Parathyroid adenoma (tissue), 2 donors: ENCODE results near the gene RASL12.

Experiments used
- H2AFZ ChIP-seq: fragments of 300-600 bp; sonication (generic); one replicate; pipeline ENCODE4 v1.7.0; 2017; ENCODE audit warnings: antibody characterized with exemption, mild to moderate bottlenecking
- H3K27ac ChIP-seq: fragments of 300-600 bp; sonication (generic); one replicate; pipeline ENCODE4 v1.7.0; 2017
- H3K27me3 ChIP-seq: fragments of 300-600 bp; sonication (generic); one replicate; pipeline ENCODE4 v1.7.0; 2017; ENCODE audit warnings: low read length; ENCODE audit not compliant: control insufficient read depth, insufficient read depth
- H3K36me3 ChIP-seq: fragments of 300-600 bp; sonication (generic); one replicate; pipeline ENCODE4 v1.7.0; 2017; ENCODE audit warnings: low read length; ENCODE audit not compliant: control insufficient read depth, insufficient read depth
- H3K4me1 ChIP-seq: fragments of 300-600 bp; sonication (generic); one replicate; pipeline ENCODE4 v1.7.0; 2017; ENCODE audit warnings: control low read depth
- H3K4me2 ChIP-seq: fragments of 300-600 bp; sonication (generic); one replicate; pipeline ENCODE4 v1.7.0; 2017; ENCODE audit warnings: low read length
- H3K4me3 ChIP-seq: fragments of 300-600 bp; sonication (generic); one replicate; pipeline ENCODE4 v1.7.0; 2017; ENCODE audit warnings: low read depth, low read length
- H3K79me2 ChIP-seq: fragments of 300-600 bp; sonication (generic); one replicate; pipeline ENCODE4 v1.7.0; 2017; ENCODE audit warnings: control low read depth
- H3K9ac ChIP-seq: fragments of 300-600 bp; sonication (generic); one replicate; pipeline ENCODE4 v1.7.0; 2017; ENCODE audit warnings: mild to moderate bottlenecking
- H3K9me3 ChIP-seq: fragments of 300-600 bp; sonication (generic); one replicate; pipeline ENCODE4 v1.7.0; 2017; ENCODE audit warnings: low read length; ENCODE audit not compliant: control insufficient read depth
- CTCF ChIP-seq: fragments of 300-600 bp; sonication (generic); IDR thresholded peaks from one replicate; pipeline ENCODE4 v1.7.0; 2017; ENCODE audit warnings: antibody characterized with exemption, mild to moderate bottlenecking
- donor health status: primary hyperparathyroidism.

The RASL12 gene

GRCh38 chr15:65008983-65009382 lies 58.8 kb downstream of the RASL12 start:
- Histone ChIP-seq H3K9me3 (no peaks in the 10 kb centered on the region), H3K9ac (no peak overlapping the region), H3K4me1 (no peaks in the 10 kb centered on the region), H3K4me3 (no peak overlapping the region), H2AFZ (no peak overlapping the region), H3K27me3 (no peaks in the 10 kb centered on the region), H3K36me3 (no peaks in the 10 kb centered on the region), H3K4me2 (no peak overlapping the region), H3K27ac (no peak overlapping the region), H3K79me2 (no peaks in the 10 kb centered on the region)
- no peak for TF ChIP-seq CTCF

GRCh38 chr15:65006876-65007275 lies 60.9 kb downstream of the RASL12 start:
- Histone ChIP-seq H3K36me3 (no peaks in the 10 kb centered on the region), H2AFZ (no peak overlapping the region), H3K27me3 (no peaks in the 10 kb centered on the region), H3K27ac (no peak overlapping the region), H3K9ac (no peak overlapping the region), H3K4me3 (no peak overlapping the region), H3K79me2 (no peaks in the 10 kb centered on the region), H3K4me1 (no peaks in the 10 kb centered on the region), H3K4me2 (no peak overlapping the region), H3K9me3 (no peaks in the 10 kb centered on the region)
- TF ChIP-seq CTCF = no peak

- Histone ChIP-seq H3K4me1 (no peaks in the 10 kb centered on the region), H3K27me3 (no peaks in the 10 kb centered on the region), H3K27ac (no peak overlapping the region), H3K4me2 (no peak overlapping the region), H3K4me3 (no peak overlapping the region), H3K9ac (no peak overlapping the region), H3K79me2 (no peaks in the 10 kb centered on the region), H2AFZ (no peak overlapping the region), H3K9me3 (no peaks in the 10 kb centered on the region), H3K36me3 (no peaks in the 10 kb centered on the region)
- no peak for TF ChIP-seq CTCF
These were observed 62.8 kb downstream of the RASL12 start for GRCh38 chr15:65004993-65005392.
